Measurements from ENCODE around the gene MED13. TPM values are rescaled to one million over a fixed set of nuclear protein-coding genes. Genes with fewer than 3 reads are reported as not detected.
"Not testable (repeated sequence)": the region's sequence is repeated elsewhere in the genome, so short reads cannot be mapped to it uniquely, and the experiment has no call there.

MED13 gene
- total RNA-seq, 1 experiment from 2014 or later: 96.0 TPM

DNA sequence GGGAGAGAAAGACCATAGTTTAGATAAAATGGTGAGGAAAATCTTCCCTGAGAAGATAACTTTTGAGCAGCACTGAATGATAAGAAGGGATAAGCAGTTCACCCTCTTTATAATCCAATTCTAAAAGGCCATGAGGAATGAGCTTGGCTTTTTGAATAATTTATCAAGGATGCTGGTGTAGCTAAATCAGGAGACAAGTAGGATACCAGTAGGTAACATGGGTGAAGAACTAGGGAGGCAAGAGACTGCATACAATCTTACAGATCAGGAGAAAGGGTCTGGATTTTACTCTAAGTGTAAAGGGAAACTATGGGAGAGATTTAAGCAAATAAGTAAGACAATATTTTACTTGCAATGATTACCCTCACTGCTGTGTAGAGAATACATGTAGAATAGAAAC lies 60.7 kb downstream of the MED13 start:
- Histone ChIP-seq H3K9me3 (ENCODE audit: control insufficient read depth in 1 of 2, insufficient read depth in 1 of 2, low read depth in 1 of 2, low read length in 2 of 2) (no peaks in the 10 kb centered on the region), H3K4me3 (replicated peaks in 1 of 2; ENCODE audit: low read depth in 1 of 2, low read length in 2 of 2) (no peak overlapping the region), H4K20me1 (ENCODE audit: insufficient read depth) (peaks cover 10% of the 10 kb centered on the region; the same call in 1 of the 2 replicates), H3K79me2 (ENCODE audit: insufficient read depth, low read length) (peaks cover 95% of the 10 kb centered on the region), H3K9me2 (ENCODE audit: insufficient read depth) (no peaks in the 10 kb centered on the region), H3K36me3 (ENCODE audit: control insufficient read depth in 1 of 2, insufficient read depth in 2 of 2, low read length in 2 of 2) (peaks cover 16 to 23% of the 10 kb centered on the region in 2 experiments; a peak in 3 of 4 replicates), H3K4me1 (ENCODE audit: control insufficient read depth in 1 of 2, insufficient read depth in 2 of 2, low read length in 2 of 2) (no peaks in the 10 kb centered on the region), H3K27ac (ENCODE audit: low read depth, low read length) (no peak overlapping the region), H3K9ac (ENCODE audit: low read length) (no peak overlapping the region), H2AFZ (ENCODE audit: low read depth, low read length, poor library complexity, severe bottlenecking) (no peak overlapping the region), H3K4me2 (ENCODE audit: low read length) (no peak overlapping the region), H3K27me3 (ENCODE audit: insufficient read depth, low read length) (no peaks in the 10 kb centered on the region)
- intact Hi-C loops (cut with micrococcal nuclease): no loop called here
- RAD21 ChIA-PET (ENCODE audit: low non-redundant PET in 1 of 2, low total read pairs in 2 of 2, uncharacterized antibody in 2 of 2, unreplicated experiment in 2 of 2): no interaction called here
- TF ChIP-seq, protein P1, sequence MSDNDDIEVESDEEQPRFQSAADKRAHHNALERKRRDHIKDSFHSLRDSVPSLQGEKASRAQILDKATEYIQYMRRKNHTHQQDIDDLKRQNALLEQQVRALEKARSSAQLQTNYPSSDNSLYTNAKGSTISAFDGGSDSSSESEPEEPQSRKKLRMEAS (IDR thresholded peaks at IDR 0.05): no peak
- TF ChIP-seq FOSL1 (IDR thresholded peaks at IDR 0.05; ENCODE audit: low read depth): no peak
- TF ChIP-seq, protein P2, sequence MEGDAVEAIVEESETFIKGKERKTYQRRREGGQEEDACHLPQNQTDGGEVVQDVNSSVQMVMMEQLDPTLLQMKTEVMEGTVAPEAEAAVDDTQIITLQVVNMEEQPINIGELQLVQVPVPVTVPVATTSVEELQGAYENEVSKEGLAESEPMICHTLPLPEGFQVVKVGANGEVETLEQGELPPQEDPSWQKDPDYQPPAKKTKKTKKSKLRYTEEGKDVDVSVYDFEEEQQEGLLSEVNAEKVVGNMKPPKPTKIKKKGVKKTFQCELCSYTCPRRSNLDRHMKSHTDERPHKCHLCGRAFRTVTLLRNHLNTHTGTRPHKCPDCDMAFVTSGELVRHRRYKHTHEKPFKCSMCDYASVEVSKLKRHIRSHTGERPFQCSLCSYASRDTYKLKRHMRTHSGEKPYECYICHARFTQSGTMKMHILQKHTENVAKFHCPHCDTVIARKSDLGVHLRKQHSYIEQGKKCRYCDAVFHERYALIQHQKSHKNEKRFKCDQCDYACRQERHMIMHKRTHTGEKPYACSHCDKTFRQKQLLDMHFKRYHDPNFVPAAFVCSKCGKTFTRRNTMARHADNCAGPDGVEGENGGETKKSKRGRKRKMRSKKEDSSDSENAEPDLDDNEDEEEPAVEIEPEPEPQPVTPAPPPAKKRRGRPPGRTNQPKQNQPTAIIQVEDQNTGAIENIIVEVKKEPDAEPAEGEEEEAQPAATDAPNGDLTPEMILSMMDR (IDR thresholded peaks at IDR 0.05 in 2 of 3, conservative IDR thresholded peaks at IDR 0.05 in 1 of 3; ENCODE audit: borderline replicate concordance in 1 of 3, insufficient read depth in 1 of 3, low read depth in 2 of 3, low read length in 2 of 3): no peak
- no peak for TF ChIP-seq CBX3 (IDR thresholded peaks at IDR 0.05; ENCODE audit: low read depth)
- no peak for TF ChIP-seq ZNF274 (IDR thresholded peaks at IDR 0.05; ENCODE audit: low read depth, low read length)
- no peak for TF ChIP-seq TCF7L2 (IDR thresholded peaks at IDR 0.05; ENCODE audit: borderline replicate concordance, extremely low read depth, insufficient read depth, insufficient read length)
- no peak for TF ChIP-seq POLR2AphosphoS5 (IDR thresholded peaks at IDR 0.05; ENCODE audit: low read depth, low read length)
- TF ChIP-seq SIN3A (IDR thresholded peaks at IDR 0.05; ENCODE audit: low read depth): no peak
- TF ChIP-seq, protein P3, sequence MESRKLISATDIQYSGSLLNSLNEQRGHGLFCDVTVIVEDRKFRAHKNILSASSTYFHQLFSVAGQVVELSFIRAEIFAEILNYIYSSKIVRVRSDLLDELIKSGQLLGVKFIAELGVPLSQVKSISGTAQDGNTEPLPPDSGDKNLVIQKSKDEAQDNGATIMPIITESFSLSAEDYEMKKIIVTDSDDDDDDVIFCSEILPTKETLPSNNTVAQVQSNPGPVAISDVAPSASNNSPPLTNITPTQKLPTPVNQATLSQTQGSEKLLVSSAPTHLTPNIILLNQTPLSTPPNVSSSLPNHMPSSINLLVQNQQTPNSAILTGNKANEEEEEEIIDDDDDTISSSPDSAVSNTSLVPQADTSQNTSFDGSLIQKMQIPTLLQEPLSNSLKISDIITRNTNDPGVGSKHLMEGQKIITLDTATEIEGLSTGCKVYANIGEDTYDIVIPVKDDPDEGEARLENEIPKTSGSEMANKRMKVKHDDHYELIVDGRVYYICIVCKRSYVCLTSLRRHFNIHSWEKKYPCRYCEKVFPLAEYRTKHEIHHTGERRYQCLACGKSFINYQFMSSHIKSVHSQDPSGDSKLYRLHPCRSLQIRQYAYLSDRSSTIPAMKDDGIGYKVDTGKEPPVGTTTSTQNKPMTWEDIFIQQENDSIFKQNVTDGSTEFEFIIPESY (IDR thresholded peaks at IDR 0.05; ENCODE audit: extremely low read depth, insufficient replicate concordance, low read length): no peak
- TF ChIP-seq ZFX (IDR thresholded peaks at IDR 0.05): no peak
- TF ChIP-seq CEBPB (IDR thresholded peaks at IDR 0.05; ENCODE audit: low read depth): no peak
- TF ChIP-seq JUND (IDR thresholded peaks at IDR 0.05): no peak
- TF ChIP-seq SRF (IDR thresholded peaks at IDR 0.05; ENCODE audit: low read depth): no peak
- TF ChIP-seq EZH2 (IDR thresholded peaks at IDR 0.05): no peak
- TF ChIP-seq EZH2phosphoT487 (IDR thresholded peaks at IDR 0.05; ENCODE audit: borderline replicate concordance): no peak
- no peak for TF ChIP-seq ELF1 (IDR thresholded peaks at IDR 0.05; ENCODE audit: borderline replicate concordance, low read depth)
- no peak for TF ChIP-seq POLR2A (IDR thresholded peaks at IDR 0.05; ENCODE audit: borderline replicate concordance, extremely low read depth, insufficient read depth, insufficient read length)
- no peak for DNase-seq (ENCODE audit: low read depth, low spot score)
- ATAC-seq: no peak
- CTCF ChIA-PET: no interaction called here
- BruUV-seq (replicated peaks): no TSS peak
- POLR2A ChIA-PET: no interaction called here

DNA sequence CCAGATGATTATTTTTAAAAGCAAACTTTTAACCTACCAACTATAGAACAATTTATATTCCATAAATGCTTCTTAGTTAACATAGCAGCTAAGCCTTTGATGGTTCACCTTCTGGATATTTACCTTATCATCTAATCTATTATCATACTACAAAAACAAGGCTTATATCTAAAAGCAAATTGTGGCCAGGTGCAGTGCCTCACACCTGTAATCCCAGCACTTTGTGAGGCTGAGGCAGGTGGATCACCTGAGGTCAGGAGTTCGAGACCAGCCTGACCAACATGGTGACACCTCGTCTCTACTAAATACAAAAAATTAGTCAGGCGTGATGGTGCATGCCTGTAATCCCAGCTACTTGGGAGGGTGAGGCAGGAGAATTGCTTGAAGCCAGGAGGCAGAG lies 61.9 kb downstream of the MED13 start:
- Histone ChIP-seq H3K36me3 (ENCODE audit: control insufficient read depth in 1 of 2, insufficient read depth in 2 of 2, low read length in 2 of 2) (peaks cover 17 to 18% of the 10 kb centered on the region in 2 experiments; a peak in 3 of 4 replicates), H4K20me1 (ENCODE audit: insufficient read depth) (peaks cover 14% of the 10 kb centered on the region; the same call in 1 of the 2 replicates), H3K79me2 (ENCODE audit: insufficient read depth, low read length) (peaks cover 95% of the 10 kb centered on the region)
- H3K4me2 ChIP-seq (ENCODE audit: low read length); H3K9me2 ChIP-seq (ENCODE audit: insufficient read depth); BruUV-seq (replicated peaks); H2AFZ ChIP-seq (ENCODE audit: low read depth, low read length, poor library complexity, severe bottlenecking); RAD21 ChIA-PET (ENCODE audit: low non-redundant PET in 1 of 2, low total read pairs in 2 of 2, uncharacterized antibody in 2 of 2, unreplicated experiment in 2 of 2); H3K4me3 ChIP-seq (replicated peaks in 1 of 2; ENCODE audit: low read depth in 1 of 2, low read length in 2 of 2); ATAC-seq; intact Hi-C loops (cut with micrococcal nuclease); CTCF ChIA-PET; H3K9me3 ChIP-seq (ENCODE audit: control insufficient read depth in 1 of 2, insufficient read depth in 1 of 2, low read depth in 1 of 2, low read length in 2 of 2); H3K9ac ChIP-seq (ENCODE audit: low read length); H3K27me3 ChIP-seq (ENCODE audit: insufficient read depth, low read length); DNase-seq (ENCODE audit: low read depth, low spot score); H3K27ac ChIP-seq (ENCODE audit: low read depth, low read length); H3K4me1 ChIP-seq (ENCODE audit: control insufficient read depth in 1 of 2, insufficient read depth in 2 of 2, low read length in 2 of 2): not testable (repeated sequence)
- POLR2A ChIA-PET: interaction anchor here (0.6 kb wide), 1 partner anchor 1161 kb away, joined by 3 read pairs; no protein-coding TSS in a partner anchor

All from HCT116 (cell line).